T-helper 2 cell (primary cell): ENCODE data around the gene ISG20.

Experiments used
- DNase-seq, 5 experiments: peaks; one replicate each; pipeline versions ENCODE4 v3.0.0 to v3.0.0-alpha.2; 2012 to 2022
- total RNA-seq, 2 donors: gene quantifications; one replicate each; lab custom pipeline; 2026; lab: John Stamatoyannopoulos, UW

ISG20 gene
- 102 to 149 reads per million in 2 donors for total RNA-seq

DNA sequence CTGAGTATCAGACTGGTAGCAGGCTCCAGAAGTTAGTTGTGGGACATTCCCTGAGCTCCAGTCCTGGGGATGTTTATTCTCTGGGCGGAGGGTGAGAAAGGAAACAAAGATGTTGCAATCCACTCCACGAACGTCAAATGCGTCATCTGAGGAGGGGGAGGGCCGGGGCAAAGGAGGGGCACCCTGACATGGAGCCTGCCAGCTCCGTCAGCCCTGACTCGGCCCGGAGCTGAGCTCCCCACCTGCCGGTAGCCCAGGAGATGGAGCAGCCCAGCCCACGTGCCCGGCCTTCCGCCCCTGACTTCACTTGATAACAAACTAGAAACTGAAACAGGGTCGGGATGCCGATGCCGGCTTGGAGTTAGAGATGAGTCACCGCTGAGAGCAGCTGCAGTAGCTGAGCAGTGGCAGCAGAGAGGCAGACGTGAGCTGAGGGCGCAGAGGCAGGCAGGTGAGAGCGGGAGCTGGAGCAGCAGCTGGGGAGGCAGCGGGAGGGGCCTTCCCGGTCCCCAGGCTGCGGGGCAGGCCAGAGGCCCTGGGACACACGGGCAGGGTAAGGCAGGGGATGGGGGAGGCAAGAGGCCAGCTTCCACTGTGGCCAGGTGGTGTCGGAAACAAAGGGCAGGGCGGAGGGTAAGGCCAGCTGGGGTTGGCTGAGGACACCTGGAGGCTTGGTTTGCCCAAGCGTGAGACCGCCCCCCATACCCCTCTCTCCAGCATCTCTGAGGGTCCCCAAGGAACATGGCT is at the start of gene ISG20:
Gene ISG20 (plus strand): TSS at position 391 of the 747 bp plus-strand sequence. CDS start 351 bp downstream, at position 742.
- peak; percentile 90 to 100 (median 98) for DNase-seq

DNA sequence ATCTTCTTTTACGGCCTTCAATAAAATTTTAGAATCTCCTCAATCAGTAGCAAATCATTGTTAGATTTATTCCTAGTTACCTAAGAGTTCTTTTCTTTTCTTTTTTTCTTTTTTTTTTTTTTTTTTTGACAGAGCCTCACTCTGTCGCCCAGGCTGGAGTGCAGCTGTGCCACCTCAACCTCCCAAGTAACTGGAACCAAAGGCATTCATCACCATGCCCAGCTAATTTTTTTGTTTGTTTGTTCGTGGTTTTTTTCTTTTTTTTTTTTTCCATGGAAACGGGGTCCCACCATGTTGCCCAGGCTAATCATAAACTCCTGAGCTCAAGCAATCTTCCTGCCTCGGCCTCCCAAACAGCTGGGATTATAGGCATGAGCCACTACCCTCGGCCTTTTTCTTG is 48.1 kb upstream of the ISG20 start:
- DNase-seq: no peak

DNA sequence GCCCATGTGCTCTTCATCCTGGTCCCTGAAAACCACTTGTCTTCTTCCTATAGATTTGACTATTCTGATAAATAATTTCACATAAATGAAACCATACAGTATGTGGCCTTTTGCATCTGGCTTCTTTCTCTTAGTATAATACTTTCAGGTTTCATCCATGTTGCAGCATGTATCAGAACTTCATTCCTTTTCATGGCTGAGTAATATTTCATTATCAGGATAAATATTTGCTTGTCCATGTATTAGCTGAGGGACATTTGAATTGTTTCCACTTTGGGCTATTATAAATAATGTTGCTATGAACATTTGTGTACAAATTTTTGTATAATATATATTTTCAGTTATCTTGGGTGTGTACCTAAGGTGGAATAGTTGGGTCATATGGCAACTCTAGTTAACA is 47.4 kb upstream of the ISG20 start:
- no peak for DNase-seq

DNA sequence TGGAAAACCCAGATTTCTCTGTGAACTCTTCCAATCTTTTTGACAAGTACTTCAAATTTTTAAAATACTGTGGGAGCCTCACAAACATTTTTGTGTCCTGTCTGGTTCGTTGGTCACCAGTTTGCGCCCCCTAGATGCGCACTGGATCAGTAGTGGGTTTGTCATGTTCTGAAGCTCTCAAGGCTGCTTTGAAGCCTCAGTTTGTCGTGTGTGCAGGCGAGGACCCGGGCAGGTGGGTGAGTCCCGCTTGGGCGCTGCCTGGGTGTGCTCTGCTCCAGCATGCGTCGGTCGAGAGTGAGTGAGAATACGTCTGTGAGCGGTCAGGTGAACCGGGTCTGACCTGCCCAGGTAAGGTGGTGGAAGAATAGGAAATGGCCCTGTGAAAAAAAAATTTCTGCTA is 34.9 kb upstream of the ISG20 start:
- no peak for DNase-seq

DNA sequence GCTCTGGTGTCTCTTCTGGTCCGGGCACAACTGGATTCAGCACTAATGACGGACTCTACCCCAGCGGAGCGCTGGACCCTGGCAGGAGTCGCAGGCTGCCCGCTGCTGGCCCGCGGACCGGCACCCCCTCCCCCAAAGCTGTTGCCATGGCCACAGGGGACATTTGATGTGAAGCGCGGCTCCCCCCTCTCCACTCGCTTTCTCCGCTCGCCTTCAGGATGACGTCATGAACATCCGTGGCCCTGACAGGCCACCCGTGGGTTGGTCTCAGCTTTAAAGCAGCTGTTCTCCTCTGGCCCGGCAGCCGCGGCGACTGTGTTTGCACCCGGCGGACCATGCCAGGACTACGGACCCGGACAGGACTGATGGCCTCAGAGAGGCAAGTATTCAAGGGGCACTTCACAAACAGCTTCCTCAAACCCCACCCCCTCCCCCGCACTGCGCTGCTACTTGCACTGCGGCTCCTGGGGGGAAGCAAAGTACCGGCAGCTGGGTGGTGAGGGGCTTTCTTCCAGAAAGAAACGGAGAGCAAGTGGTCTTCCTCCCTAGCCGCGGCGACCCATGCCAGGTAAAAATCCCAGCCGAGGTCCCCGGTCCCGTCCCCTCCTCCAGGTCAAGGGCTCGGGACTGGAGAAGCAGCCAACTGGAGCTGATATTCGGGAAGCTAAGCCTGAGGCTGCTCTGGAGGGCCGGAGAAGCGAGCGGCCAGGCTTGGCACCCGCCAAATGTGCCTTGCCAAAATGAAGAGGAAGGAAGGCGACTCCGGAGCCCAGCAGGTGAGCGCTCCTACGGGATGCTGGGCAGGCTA is 34.2 kb upstream of the ISG20 start:
- no peak for DNase-seq

DNA sequence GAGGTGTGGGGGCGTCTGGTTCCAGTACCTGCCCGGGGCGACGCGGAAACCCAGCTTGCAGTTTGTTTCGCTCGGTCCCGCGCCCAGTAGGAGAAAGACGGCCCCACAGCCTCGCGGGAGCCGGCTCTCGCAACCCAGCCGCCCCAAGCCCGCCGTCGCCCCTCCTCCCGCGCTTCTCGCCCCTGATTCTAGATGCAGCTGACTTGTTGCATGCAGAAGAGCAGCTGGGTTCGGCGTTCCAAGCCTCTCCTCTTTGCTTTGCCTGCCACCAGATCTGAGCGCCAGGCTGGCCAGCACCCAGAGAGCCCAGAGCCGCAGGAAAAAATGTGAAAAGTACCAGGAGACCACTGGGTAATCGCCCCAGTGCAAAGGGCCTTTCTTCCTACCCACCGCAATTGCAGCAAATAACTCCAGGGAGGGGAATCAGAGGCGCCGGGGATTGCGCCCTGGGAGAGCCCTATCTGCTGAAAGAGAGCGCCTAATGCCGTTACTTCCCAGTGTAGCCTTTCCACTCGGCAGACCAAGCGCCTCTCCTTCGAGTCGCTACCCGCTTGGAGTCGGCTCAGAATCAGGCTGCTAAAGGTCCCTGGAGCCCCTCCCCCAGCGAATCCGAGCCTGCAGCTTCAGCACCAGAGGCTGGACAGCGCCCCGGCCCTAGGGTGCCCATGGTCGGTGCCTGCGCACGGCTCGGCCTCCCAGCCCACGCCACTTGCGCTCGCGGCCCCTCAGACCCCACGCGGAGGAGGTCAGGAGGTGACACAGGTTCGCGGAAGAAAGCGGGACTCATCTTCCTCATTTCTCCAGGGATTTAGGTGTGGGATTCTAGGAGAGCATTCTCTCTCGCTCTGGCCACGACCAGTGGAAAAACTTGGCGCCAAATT is 33.4 kb upstream of the ISG20 start:
- peak in 1 of 5 experiments; percentile 29 for DNase-seq

DNA sequence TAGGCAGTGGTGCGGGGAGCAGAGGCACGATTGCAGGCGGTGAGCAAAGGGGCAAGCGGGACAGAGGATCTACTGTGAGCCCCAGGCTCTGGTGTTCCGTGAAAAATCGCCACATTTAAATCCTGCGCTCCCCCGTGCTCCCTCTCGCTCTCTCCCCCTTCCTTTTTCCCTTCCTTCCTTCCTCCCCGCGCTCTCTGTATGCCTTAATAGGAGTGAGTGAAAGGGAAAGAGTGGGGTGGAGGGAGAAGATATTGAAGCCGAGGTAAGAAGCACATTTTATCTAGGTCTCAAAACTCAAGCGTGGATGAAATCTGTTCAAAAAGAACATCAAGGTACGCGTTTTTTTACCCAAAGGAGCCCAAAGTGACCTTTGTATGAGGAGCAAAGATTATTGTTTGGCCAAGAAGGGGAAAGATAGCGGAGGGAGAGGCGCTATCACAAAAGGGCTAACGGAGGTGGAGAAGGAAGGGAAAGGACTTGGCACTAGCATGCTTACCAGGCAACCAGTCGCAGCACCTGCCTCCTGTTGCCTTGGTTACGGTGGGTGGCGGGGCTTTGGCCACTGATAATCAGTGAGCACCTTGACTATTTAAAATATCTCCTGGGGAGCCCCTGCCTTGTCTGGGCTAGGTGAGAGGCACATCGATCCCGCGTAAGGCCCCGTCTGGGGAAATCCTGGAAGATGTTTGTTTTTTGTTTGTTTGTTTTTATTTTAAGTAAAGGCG is 32.6 kb upstream of the ISG20 start:
- DNase-seq: no peak

DNA sequence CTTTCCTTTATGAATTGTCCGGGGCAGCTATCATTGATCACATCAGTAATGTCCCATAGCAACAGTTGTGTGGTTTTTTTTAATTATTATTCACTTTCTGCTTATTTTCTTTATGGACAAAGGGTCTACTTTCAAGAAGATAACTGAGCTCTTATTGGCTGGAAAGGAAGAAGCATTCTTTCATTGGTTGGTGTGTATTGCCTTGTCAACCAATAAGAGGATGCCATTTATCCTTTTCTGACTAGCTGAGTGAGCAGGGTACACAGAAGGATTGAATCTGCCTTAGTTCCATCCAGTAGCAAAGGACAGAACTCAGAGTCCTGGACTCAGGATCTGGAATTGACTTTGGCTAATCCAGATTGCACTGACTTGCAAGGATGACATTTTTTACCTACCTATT is 30.9 kb upstream of the ISG20 start:
- no peak for DNase-seq

DNA sequence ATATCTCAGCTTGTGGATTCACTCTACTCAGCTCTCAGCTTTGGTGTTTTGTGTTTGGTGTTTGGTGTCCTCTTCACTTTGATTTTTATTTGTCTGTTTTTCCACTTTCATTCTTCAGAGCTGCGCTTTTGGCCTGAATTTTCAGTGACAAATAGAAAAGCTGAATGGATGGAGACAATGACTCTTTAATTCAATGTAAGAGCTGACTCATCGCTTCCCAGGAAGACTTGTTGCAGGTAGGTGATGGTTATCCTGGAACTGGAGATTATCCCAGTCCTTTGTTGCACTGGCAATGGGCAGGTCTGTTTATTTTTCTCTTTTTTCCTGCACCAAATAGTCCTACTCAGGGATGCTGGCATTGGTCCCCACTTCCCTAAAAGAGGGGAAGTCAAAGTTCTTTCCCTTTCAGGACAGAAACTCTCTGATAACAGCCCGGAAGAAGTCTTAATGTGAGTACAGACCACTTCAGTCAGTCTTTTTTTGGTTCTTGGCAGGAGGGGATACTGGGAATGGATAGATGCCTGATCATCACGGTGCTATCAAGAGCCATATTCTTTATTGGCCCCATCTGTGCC is 30.1 kb upstream of the ISG20 start:
- no peak for DNase-seq

DNA sequence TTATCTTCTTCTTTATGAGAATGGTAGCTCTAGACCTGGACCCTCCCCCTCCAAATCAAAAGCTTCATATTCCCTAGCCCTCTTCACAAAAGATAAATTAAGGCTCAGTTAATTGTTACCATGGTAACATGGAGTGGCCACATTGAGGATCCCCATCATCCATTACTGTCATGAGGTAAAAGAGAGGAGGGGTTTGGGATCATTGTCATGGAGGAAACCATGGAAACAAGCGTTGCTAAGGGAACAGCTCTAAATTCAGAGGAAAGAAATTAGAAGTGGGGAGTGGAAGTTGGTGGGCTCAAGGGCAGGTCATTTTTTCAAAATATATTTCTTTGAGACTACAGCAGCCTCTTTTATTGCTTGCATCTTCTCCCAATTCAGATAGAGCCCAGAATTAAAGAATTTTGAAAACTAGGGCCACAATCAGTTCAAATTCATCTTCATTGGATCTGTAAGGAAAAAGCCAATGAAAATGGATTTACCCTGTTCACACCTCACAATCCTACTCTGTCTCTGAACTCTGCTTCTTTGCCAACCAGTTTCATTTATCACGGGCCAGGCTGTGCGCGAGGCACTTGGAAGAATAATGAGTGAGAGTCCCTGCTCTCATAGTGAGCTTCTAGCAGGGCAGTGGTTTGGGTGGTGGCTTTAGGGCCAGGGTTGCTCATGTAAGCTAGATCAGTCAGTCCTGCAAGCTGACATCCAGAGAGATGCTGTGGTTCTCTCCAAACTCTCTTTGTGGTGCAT is 29.3 kb upstream of the ISG20 start:
- DNase-seq: no peak

DNA sequence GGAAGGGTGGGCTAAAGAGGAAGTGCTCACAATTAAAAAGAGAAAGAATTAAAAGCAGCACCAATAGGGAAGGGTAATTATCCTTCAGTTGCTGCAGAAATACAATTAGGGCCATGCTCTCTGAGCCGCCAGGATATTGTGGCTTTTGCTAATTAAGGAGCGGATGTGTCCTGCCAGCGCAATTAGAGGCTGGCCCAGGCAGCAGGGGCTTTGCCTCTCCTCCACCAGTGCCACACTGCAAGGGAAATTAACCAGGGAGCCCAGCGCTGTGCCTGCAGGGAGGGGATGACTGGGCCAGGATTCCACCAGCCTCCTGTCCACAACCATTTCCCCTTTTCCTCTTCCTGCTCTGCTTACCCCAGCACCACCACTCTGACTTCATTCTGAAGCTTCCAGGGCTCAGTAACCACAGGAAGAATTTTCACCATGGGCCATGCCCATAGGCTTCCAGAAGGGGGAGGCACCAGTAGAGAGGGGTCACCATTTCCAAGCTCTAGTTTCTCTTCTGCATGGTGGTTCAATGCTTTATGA is 28.1 kb upstream of the ISG20 start:
- DNase-seq: no peak

DNA sequence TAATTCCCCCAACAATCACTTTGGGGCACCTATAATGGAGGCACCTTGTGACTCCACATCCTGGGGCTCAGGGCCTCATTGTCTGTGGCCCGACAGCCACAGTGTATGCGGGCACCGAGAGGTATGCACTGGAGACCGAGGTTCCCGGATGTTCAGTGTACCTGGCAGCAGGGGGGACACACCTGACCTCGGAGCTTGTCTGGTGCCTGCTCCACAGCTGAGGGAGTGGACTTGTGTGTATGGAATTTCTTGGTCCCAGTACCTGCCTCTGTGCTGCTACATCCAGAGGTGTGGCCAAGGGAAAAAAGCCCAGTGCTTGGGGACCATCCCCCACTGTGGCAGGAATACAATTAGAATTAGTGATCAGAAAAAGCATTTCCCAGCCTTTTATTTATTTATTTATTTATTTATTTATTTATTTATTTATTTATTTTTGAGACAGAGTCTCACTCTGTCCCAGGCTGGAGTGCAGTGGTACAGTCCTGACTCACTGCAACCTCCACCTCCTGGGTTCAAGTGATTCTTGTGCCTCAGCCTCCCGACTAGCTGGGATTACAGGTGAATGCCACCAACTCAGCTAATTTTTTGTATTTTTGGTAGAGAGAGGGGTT is 26.5 kb upstream of the ISG20 start:
- no peak for DNase-seq

DNA sequence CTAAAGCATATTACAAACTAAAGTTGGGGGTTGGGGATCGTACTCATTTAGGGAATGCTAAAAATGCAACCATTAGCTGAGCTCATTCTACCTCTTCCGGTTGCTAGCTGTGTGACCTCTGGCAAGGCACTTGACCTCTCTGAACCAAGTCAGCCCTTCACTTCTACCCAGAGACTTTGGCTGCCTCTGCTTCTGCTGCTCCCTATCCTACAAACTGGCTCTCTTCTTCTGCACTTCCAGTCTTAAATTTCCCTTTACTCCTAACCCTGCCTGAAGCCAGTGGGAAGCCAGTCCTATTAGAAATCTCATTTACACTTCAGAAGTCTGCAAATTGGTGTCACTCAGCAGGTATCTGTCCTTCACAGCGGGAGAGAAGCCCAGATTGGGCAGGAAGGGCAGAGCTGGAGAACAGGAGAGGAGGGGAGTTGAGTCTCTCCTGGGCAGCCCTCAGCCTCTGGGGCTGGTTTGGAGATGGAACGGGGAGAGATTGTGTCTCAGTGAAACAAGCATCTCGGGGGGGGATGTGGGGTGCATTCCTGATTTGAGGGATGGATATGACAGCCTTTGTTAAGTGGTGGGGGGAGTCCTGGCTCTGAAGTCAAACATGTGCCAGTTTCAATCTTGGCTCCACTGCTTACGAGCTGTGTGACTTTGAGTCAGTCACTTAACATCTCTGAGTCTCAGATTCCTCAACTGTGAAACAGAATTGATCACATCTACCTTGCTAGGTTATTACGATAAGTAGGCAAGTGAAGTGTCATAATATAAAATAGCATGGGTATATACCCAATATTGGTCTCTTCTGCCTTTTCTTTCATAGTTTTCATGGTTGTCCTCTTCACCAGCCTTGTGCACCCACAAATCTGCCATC is 25.5 kb upstream of the ISG20 start:
- no peak for DNase-seq

DNA sequence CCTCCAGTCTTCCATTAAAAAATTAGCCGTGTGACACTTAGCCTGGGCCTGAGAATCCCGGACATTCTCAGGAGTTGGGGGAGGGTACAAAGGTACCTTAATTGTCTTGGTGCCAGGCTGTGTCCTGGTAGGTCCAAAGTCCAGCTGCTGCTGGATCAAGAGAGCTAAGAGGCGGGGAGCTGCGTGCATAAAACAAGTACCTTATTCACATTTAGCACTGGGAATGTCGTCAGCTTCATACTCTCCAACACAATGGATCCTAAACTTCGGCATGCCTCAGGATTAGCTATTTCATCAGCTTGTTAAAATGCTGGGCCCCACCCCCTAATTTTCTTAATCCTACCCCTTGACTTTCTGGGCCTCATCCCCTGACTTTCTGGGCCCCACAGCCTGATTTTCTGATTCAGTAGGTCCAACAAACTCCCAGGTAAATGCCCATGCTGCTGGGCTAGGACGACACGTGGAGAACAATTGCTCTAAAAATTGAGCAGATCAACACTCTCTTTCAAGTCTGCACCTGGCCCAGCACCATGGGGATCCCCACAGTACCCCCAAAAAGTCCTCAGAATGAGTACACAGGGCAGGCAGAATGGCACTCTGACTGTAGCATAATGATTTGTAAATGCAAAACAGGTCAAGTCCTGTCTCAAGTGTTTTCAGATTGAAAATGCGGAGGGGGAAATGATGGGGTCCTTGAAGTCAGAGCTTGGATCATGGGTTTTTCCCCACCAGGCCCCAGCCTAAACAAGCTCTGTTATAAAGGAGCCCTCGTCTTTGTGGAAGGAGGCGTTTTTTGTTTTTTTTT is 23.3 kb upstream of the ISG20 start:
- no peak for DNase-seq

DNA sequence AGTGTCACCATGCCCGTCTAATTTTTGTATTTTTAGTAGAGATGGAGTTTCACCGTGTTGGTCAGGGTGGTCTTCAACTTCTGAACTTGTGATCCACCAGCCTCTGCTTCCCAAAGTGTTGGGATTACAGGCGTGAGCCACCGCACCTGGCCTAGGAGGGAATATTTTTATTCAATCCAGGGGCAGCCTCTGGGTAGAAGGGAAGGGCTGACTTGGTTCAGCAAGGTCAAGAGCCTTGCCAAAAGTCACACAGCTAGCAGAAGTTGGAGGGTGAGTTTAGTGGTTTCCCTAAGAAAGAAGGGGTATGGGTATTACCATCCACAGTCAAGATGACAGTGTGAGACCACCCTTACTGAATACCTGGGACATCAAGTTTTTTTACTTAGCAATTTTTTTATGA is 22.6 kb upstream of the ISG20 start:
- no peak for DNase-seq

DNA sequence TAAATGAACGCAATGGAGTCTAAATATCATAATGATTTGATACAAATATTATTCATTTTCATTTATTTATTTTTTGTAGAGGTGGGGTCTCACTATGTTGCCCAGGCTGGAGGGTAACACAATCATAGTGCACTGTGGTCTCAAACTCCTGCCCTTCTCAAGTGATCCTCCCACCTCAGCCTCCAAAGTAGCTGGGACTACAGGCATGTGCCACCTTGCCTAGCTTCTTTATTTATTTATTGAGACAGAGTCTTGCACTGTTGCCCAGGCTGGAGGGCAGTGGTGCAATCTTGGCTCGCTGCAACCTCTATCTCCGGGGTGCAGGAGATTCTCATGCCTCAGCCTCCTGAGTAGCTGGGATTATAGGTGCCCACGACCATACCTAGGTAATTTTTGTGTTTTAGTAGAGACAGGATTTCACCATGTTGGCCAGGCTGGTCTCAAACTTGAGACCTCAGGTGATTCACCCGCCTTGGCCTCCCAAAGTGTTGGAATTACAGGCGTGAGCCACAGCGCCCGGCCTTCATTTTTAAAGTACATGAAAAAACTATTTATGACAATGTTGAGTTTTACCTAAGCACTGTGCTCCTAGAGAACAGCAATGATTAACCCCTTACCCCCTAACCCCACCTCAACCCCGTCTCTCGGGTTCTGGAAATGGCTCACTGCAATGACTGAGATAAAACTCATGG is 21.6 kb upstream of the ISG20 start:
- no peak for DNase-seq

DNA sequence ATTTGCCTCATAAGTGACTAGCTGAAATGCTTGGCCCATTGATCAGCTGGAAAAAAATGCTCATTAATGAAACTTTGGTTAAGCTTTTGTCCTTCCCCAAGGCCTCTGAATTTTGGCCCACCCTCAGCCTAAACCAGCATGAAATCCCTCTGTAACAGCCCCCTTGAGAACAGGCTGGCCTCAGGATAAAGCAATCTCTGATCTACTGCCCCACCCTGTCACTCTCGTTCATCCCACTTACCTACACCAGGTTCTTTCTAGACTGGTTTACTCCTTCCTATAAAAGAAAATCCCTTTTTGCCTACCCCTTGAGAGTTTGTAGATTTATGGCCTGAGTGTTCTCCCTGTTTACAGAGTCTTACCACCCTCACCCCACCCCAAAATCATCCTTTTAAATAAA is 21.0 kb upstream of the ISG20 start:
- DNase-seq: no peak

DNA sequence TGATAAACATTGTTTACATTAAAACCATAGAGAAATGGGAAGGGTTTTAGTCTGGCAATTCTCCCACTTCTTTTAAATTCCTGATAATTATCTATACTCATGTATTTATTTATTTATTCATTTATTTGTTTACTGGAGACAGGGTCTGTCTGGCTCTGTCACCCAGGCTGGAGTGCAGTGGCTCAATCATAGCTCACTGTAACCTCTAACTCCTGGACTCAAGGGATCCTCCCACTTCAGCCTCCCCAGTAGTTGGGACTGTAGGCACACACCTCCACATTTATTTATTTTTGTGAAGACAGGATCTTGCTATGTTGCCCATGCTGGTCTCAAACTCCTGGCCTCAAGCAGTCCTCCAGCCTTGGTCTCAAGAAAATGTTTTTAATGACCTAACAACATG is 20.1 kb upstream of the ISG20 start:
- no peak for DNase-seq
